Astrocyte of the cerebellum (primary cell): ENCODE results near the gene TOGARAM2.
A peak's percentile ranks its signal among the peaks of the same experiment; 100 is the strongest.

Experiments
- DNase-seq: peaks from one replicate; pipeline ENCODE4 v3.0.0-alpha.2; 2011; ENCODE audit warnings: low read depth
- H3K4me3 ChIP-seq: 2 replicates; pipeline ENCODE4 v1.5.1; 2011; ENCODE audit warnings: mild to moderate bottlenecking, low read depth, low read length, moderate library complexity
- in situ Hi-C: cut with HindIII; loops from 2 replicates; pipeline ENCODE4 v1.10.0; 2017; ENCODE audit warnings: low sequenced_read_pairs
- TF ChIP-seq, protein P1 (sequence below): IDR thresholded peaks from 2 replicates; pipeline ENCODE4 v1.5.1; 2012; ENCODE audit warnings: low read length, low read depth, moderate library complexity, mild to moderate bottlenecking; ENCODE audit errors: missing control alignments

TOGARAM2 gene

DNA sequence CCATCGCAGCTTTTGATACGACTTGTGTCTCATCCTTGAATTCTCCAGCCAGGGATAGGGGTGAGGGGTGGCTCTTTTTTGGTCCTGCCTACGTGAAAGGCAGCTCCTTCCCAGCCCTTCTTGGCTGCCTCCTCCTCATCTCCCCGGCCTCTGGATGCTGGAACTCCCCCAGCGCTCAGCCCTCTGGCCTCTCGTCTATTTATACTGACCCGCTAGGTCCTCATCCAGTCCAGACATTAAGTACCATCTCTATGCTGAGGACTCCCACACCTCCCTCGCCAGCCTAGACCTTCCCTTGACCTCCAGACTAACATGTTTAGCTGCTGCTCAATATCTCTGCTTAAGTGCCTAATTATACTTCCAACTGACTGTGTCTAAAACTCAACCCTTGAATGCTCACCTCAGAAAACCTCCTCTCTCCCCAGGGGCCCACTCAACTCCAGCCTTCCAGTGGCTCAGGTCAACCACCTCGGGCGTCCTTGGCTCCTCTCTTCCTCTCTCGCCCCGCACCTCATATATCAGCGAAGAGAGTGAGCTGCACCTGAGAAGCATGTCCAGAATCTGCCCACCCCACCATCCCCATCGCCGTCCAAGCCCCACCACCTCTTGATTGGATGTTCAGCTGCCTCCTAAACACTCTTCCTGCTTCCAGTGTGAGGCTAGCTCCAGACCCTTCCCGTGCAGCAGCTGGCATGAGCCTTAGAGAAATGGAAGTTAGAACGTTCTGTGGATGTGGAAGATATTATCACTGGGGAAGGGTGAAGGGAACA is 34.8 kb downstream of the TOGARAM2 start:
- TF ChIP-seq, protein P1, sequence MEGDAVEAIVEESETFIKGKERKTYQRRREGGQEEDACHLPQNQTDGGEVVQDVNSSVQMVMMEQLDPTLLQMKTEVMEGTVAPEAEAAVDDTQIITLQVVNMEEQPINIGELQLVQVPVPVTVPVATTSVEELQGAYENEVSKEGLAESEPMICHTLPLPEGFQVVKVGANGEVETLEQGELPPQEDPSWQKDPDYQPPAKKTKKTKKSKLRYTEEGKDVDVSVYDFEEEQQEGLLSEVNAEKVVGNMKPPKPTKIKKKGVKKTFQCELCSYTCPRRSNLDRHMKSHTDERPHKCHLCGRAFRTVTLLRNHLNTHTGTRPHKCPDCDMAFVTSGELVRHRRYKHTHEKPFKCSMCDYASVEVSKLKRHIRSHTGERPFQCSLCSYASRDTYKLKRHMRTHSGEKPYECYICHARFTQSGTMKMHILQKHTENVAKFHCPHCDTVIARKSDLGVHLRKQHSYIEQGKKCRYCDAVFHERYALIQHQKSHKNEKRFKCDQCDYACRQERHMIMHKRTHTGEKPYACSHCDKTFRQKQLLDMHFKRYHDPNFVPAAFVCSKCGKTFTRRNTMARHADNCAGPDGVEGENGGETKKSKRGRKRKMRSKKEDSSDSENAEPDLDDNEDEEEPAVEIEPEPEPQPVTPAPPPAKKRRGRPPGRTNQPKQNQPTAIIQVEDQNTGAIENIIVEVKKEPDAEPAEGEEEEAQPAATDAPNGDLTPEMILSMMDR = no peak
- no peak for DNase-seq
- in situ Hi-C loops = loop anchor here (10.0 kb wide), 1 partner anchor 179 kb away; no protein-coding TSS in a partner anchor
- no peak overlapping the region for H3K4me3 ChIP-seq

DNA sequence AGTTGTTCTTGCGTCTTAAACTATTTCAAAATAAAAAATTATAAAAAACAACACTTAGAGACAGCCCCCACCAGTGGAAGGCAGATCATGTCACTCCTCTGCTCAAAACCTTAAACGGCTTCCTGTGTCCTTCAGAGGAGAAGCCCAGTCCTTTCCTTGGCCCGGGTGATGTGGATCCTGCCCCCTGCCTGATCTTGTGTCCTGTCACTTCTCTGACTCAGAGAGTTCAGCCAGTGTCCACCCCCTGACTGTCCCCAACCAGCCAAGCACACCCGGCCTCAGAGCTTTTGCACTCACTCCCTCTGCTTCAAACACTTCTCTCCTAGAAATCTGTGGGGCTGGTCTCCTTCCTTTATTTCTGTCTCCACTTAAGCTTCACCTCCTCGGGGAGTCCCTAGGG is 35.4 kb downstream of the TOGARAM2 start:
- no peak overlapping the region for H3K4me3 ChIP-seq
- TF ChIP-seq, protein P1 = no peak
- in situ Hi-C loops = loop anchor here (10.0 kb wide), 1 partner anchor 178 kb away; no protein-coding TSS in a partner anchor
- DNase-seq = no peak

DNA sequence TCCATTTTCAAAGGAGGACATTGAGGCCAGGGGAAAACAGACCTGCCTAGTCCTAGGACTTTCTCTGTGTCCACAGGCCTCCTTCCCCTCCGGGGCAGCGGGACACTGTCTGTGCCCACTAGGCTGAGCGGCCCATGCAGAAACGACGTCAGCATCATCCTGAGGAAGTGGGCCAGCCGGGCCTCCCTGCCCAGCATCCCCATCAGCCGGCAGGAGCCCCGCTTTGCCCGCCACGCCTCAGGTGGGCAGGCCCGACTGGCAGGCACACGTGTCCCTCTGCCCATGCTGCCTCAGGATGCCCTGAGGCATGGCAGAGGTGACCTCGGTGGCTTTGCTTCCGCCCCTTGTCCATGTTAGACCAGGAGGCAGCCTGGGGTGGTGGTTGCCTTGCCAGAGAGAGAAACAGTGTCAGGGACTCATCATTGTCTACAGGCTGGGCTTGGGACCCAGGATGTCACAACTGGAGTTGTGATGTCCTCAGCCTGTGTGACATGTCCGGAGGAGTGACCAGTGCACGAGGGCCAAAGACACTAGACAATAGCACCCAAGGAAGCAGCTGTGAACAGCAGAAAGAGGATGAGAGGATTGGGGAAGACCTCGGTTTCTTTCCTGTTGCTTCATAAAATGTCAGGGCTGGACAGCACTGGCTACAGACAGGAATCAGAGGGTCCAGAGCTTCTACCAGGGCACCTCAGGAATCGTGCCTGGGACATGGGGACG is 36.8 kb downstream of the TOGARAM2 start:
- TF ChIP-seq, protein P1 = no peak
- no peak overlapping the region for H3K4me3 ChIP-seq
- DNase-seq = no peak
- in situ Hi-C loops = loop anchor here (10.0 kb wide), 1 partner anchor 177 kb away; no protein-coding TSS in a partner anchor

DNA sequence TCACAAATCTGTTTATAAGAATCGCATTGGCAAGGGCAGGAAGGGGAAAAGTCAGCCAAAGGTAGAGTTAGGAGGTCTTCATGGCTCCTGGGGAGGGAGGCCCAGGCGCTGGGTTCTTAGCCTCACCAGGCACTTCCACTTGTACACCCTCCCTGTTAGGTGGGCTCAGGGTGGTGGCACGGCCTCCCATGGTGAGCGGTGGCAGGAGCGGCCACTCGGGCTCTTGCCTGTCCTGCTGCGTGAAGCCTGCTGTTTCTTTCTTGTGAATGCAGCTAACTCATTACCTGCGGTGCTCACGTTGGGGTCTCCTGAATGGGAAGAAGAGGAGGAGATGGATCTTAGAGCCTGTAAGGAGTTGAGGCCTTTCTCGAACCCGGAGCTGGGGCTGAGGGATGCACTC is 40.8 kb downstream of the TOGARAM2 start:
- in situ Hi-C loops = no loop called here
- no peak for DNase-seq
- H3K4me3 ChIP-seq = no peak overlapping the region
- TF ChIP-seq, protein P1 = no peak

DNA sequence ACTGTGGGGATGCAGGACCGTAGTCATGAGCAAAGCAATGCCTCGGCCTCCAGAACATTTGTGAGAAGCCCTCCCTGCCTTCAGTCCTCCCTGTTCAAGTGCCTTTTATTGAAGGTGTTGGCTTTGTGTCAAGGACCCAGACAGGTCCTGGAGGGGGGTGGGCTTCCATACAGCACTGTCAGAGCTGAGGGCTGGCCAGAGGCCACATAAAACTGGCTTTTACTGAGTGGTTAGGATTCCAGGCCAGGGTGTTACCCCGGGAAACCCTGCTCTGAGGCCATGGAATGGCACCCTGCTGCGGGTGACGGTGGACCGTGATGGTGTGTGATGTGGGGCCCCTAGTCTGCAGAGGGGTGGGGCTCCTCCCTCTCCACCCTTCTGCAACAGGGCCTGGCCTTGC is 41.6 kb downstream of the TOGARAM2 start:
- TF ChIP-seq, protein P1 = no peak
- in situ Hi-C loops = no loop called here
- peak; percentile 74 for DNase-seq
- H3K4me3 ChIP-seq = no peak overlapping the region

DNA sequence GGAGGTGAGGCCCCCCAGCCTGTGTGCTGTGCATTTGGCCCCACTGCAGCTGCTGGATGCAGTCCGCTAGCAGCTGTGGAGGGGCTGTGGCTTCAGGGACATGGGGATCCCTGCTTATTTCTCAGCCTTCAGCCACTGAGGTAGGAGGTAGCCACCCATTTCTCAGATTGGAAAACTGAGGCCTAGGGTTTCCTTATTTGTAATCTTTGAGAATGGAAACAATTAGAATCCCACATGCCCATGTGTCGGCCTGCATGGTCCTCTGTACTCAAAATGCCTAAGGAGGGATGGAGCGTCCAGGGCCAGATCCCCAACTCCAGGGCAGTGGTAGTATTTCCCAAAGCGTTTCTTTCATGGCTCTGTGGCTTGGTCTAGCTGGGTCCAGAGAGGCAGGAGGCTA is 42.1 kb downstream of the TOGARAM2 start:
- no peak overlapping the region for H3K4me3 ChIP-seq
- in situ Hi-C loops = no loop called here
- no peak for DNase-seq
- TF ChIP-seq, protein P1 = no peak
